Measurements from ENCODE around the gene CCDC7. TPM values are rescaled to one million over a fixed set of nuclear protein-coding genes. Genes with fewer than 3 reads are reported as not detected.

Gene CCDC7
- 0.44 and 0.78 TPM in 2 replicates for polyA plus RNA-seq (2012; rRNA removed)
- 0.56 and 0.90 TPM in 2 replicates for polyA plus RNA-seq (2012; cell fraction: cytosol; rRNA removed)
- 1.3 and 2.6 TPM in 2 replicates for polyA plus RNA-seq (2012; cell fraction: nucleus; rRNA removed)

DNA sequence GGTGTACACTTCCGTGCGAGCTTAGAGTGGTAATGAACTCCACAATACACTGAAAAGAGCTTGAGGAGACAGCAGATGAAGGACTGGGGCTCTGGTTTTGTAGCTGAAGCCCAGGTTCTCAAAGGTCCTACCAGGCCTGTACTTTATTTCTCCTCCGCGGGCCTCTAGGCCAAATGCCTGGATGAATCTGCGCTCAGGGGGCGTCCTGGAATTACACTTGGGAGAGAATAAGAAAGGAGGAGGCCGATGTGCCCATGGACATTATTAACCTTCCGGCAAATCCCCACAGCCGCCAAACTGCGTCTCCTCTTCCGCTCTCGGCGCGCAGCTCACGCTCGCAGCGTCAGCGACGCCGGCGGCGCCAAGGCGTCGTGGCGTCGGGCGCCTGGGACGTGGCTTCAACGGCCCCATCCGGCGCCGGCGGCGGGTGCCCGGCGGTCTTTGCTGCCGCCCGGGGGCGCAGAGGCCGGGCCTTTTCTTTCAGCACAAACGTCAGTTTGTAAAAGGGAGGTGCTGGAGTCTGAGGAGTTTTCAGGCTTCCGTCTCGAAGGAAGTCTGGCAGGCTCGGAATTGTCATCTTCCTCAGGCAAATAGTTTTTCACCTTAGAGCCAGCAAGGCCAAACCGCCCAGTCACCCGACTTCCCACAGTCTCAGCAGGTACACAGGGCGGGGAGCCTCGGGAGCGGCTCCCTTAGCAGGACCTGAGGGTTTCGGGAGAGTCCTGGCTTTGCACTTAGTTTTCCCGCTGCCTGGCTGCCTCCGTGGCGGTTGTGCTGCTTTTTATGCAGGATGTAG is at the start of gene CCDC7:
Gene CCDC7 (plus strand): TSS at position 401 of the 796 bp plus-strand sequence. CDS start 5,503 bp downstream, outside the sequence.
- peak; percentile 81 for DNase-seq
- Histone ChIP-seq H3K27ac (ENCODE audit: low read depth in 2 of 2, low read length in 1 of 2) (peak within 1 kb of the TSS; percentile 94 to 98), H4K20me1 (ENCODE audit: insufficient read depth) (no peaks in the 10 kb centered on the region), H3K9me3 (no peaks in the 10 kb centered on the region), H3K4me3 (ENCODE audit: low read depth in 2 of 2, low read length in 1 of 2) (peak within 1 kb of the TSS; percentile 80 to 85), H3K36me3 (replicated peaks in 1 of 2; ENCODE audit: control insufficient read depth in 1 of 2, insufficient read depth in 2 of 2, low read length in 1 of 2) (no peaks in the 10 kb centered on the region), H2AFZ (ENCODE audit: low read depth) (peak within 1 kb of the TSS; percentile 94), H3K9me2 (no peaks in the 10 kb centered on the region), H3K27me3 (ENCODE audit: insufficient read depth) (no peaks in the 10 kb centered on the region), H3K9ac (peak within 1 kb of the TSS; percentile 96), H3K4me2 (peak within 1 kb of the TSS; percentile 97), H3K79me2 (ENCODE audit: insufficient read depth) (peaks cover 25% of the 10 kb centered on the region), H3K4me1 (ENCODE audit: control insufficient read depth in 1 of 2, insufficient read depth in 2 of 2, low read depth in 1 of 2, low read length in 1 of 2) (no peaks in the 10 kb centered on the region; a peak in 1 of 4 replicates), H3F3A (replicated peaks; ENCODE audit: insufficient read depth) (peaks cover 12% of the 10 kb centered on the region)
- 2% methylated on average over 18 of the region's 53 CpGs for WGBS (ENCODE audit: low lambda C conversion rate)
- CTCF ChIA-PET: interaction anchor here (1.0 to 1.2 kb wide), 3 partner anchors 11 to 100 kb away, joined by 3 read pairs; no protein-coding TSS in a partner anchor
- POLR2A ChIA-PET: interaction anchor here (0.6 to 1.4 kb wide), 4 partner anchors 66 to 594 kb away, joined by 3 to 4 read pairs (median 4); no protein-coding TSS in a partner anchor
- TF ChIP-seq, protein P1, sequence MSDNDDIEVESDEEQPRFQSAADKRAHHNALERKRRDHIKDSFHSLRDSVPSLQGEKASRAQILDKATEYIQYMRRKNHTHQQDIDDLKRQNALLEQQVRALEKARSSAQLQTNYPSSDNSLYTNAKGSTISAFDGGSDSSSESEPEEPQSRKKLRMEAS (IDR thresholded peaks at IDR 0.05; ENCODE audit: low read depth): no peak; the same call in 1 of the 2 replicates
- TF ChIP-seq TCF12 (IDR thresholded peaks at IDR 0.05) (no peak), GABPA (IDR thresholded peaks at IDR 0.05; ENCODE audit: low read depth) (peak; percentile 50), SMC3 (IDR thresholded peaks at IDR 0.05; ENCODE audit: low read depth, low read length) (peak; percentile 22; the same call in 1 of the 2 replicates), SIN3A (IDR thresholded peaks at IDR 0.05; ENCODE audit: borderline replicate concordance, low read depth, low read length) (0 out of 2 replicates have a peak, but pooled peaks have one; percentile 22), RAD21 (IDR thresholded peaks at IDR 0.05; ENCODE audit: low read length) (peak; percentile 11; the same call in 1 of the 2 replicates), GATA2 (CRISPR knock-in tag; IDR thresholded peaks at IDR 0.05) (no peak), FOSL2 (IDR thresholded peaks at IDR 0.05; ENCODE audit: borderline replicate concordance, low read depth) (no peak), EP300 (IDR thresholded peaks at IDR 0.05; ENCODE audit: borderline replicate concordance in 1 of 2, low read depth in 1 of 2, low read length in 1 of 2) (no peak), ELF1 (IDR thresholded peaks at IDR 0.05) (peak; percentile 78), CHD2 (IDR thresholded peaks at IDR 0.05; ENCODE audit: low read length, partially characterized antibody) (peak; percentile 32), FOXM1 (IDR thresholded peaks at IDR 0.05; ENCODE audit: low read depth) (no peak), TAF1 (IDR thresholded peaks at IDR 0.05; ENCODE audit: borderline replicate concordance, low read depth, low read length) (peak; percentile 89), YY1 (IDR thresholded peaks at IDR 0.05; ENCODE audit: low read depth) (peak; percentile 14; the same call in 1 of the 2 replicates), MEF2A (IDR thresholded peaks at IDR 0.05; ENCODE audit: borderline replicate concordance, low read depth) (no peak), POLR2AphosphoS5 (IDR thresholded peaks at IDR 0.05; ENCODE audit: low read depth, low read length) (peak; percentile 98)
- TF ChIP-seq, protein P2, sequence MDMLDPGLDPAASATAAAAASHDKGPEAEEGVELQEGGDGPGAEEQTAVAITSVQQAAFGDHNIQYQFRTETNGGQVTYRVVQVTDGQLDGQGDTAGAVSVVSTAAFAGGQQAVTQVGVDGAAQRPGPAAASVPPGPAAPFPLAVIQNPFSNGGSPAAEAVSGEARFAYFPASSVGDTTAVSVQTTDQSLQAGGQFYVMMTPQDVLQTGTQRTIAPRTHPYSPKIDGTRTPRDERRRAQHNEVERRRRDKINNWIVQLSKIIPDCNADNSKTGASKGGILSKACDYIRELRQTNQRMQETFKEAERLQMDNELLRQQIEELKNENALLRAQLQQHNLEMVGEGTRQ (IDR thresholded peaks at IDR 0.05; ENCODE audit: borderline replicate concordance, low read depth, low read length): no peak
- TF ChIP-seq, protein P3, sequence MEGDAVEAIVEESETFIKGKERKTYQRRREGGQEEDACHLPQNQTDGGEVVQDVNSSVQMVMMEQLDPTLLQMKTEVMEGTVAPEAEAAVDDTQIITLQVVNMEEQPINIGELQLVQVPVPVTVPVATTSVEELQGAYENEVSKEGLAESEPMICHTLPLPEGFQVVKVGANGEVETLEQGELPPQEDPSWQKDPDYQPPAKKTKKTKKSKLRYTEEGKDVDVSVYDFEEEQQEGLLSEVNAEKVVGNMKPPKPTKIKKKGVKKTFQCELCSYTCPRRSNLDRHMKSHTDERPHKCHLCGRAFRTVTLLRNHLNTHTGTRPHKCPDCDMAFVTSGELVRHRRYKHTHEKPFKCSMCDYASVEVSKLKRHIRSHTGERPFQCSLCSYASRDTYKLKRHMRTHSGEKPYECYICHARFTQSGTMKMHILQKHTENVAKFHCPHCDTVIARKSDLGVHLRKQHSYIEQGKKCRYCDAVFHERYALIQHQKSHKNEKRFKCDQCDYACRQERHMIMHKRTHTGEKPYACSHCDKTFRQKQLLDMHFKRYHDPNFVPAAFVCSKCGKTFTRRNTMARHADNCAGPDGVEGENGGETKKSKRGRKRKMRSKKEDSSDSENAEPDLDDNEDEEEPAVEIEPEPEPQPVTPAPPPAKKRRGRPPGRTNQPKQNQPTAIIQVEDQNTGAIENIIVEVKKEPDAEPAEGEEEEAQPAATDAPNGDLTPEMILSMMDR (IDR thresholded peaks at IDR 0.05): peak; percentile 61
- TF ChIP-seq, protein P4, sequence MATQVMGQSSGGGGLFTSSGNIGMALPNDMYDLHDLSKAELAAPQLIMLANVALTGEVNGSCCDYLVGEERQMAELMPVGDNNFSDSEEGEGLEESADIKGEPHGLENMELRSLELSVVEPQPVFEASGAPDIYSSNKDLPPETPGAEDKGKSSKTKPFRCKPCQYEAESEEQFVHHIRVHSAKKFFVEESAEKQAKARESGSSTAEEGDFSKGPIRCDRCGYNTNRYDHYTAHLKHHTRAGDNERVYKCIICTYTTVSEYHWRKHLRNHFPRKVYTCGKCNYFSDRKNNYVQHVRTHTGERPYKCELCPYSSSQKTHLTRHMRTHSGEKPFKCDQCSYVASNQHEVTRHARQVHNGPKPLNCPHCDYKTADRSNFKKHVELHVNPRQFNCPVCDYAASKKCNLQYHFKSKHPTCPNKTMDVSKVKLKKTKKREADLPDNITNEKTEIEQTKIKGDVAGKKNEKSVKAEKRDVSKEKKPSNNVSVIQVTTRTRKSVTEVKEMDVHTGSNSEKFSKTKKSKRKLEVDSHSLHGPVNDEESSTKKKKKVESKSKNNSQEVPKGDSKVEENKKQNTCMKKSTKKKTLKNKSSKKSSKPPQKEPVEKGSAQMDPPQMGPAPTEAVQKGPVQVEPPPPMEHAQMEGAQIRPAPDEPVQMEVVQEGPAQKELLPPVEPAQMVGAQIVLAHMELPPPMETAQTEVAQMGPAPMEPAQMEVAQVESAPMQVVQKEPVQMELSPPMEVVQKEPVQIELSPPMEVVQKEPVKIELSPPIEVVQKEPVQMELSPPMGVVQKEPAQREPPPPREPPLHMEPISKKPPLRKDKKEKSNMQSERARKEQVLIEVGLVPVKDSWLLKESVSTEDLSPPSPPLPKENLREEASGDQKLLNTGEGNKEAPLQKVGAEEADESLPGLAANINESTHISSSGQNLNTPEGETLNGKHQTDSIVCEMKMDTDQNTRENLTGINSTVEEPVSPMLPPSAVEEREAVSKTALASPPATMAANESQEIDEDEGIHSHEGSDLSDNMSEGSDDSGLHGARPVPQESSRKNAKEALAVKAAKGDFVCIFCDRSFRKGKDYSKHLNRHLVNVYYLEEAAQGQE (IDR thresholded peaks at IDR 0.05; ENCODE audit: low read depth, low read length): no peak
- TF ChIP-seq, protein P5, sequence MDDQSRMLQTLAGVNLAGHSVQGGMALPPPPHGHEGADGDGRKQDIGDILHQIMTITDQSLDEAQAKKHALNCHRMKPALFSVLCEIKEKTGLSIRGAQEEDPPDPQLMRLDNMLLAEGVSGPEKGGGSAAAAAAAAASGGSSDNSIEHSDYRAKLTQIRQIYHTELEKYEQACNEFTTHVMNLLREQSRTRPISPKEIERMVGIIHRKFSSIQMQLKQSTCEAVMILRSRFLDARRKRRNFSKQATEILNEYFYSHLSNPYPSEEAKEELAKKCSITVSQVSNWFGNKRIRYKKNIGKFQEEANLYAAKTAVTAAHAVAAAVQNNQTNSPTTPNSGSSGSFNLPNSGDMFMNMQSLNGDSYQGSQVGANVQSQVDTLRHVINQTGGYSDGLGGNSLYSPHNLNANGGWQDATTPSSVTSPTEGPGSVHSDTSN (IDR thresholded peaks at IDR 0.05): no peak
- TF ChIP-seq, protein P6, sequence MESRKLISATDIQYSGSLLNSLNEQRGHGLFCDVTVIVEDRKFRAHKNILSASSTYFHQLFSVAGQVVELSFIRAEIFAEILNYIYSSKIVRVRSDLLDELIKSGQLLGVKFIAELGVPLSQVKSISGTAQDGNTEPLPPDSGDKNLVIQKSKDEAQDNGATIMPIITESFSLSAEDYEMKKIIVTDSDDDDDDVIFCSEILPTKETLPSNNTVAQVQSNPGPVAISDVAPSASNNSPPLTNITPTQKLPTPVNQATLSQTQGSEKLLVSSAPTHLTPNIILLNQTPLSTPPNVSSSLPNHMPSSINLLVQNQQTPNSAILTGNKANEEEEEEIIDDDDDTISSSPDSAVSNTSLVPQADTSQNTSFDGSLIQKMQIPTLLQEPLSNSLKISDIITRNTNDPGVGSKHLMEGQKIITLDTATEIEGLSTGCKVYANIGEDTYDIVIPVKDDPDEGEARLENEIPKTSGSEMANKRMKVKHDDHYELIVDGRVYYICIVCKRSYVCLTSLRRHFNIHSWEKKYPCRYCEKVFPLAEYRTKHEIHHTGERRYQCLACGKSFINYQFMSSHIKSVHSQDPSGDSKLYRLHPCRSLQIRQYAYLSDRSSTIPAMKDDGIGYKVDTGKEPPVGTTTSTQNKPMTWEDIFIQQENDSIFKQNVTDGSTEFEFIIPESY (IDR thresholded peaks at IDR 0.05; ENCODE audit: borderline replicate concordance, low read depth): no peak

Data from SK-N-SH (cell line).